GM18873 (cell line): ENCODE results near the gene MYO19.
"Not testable (repeated sequence)": the region's sequence is repeated elsewhere in the genome, so short reads cannot be mapped to it uniquely, and the experiment has no call there.

Experiments used
- ATAC-seq: cut with Tn5 transposase; IDR thresholded peaks from one replicate; pipeline ENCODE4 v1.9.1; 2021; ENCODE audit warnings: mild to moderate bottlenecking, moderate library complexity, moderate number of reproducible peaks; ENCODE audit not compliant: unreplicated experiment, low FRiP score

Gene MYO19

GRCh38 chr17:36503456-36504155, 31.1 kb downstream of the MYO19 start:
- ATAC-seq: no peak

GRCh38 chr17:36501963-36502362, 32.7 kb downstream of the MYO19 start:
- ATAC-seq: no peak

- ATAC-seq: no peak
Measured at GRCh38 chr17:36501351-36501750, 33.3 kb downstream of the MYO19 start.

- ATAC-seq: no peak
Measured at GRCh38 chr17:36500745-36501225, 33.9 kb downstream of the MYO19 start.

GRCh38 chr17:36498560-36499300, 35.9 kb downstream of the MYO19 start:
- ATAC-seq: no peak

GRCh38 chr17:36498155-36498554, 36.5 kb downstream of the MYO19 start:
- no peak for ATAC-seq

- ATAC-seq: no peak
Measured at GRCh38 chr17:36496018-36496789, 38.5 kb downstream of the MYO19 start.

- no peak for ATAC-seq
Measured at GRCh38 chr17:36495076-36495578, 39.5 kb downstream of the MYO19 start.

- no peak for ATAC-seq
Measured at GRCh38 chr17:36494674-36495073, 40.0 kb downstream of the MYO19 start.

GRCh38 chr17:36493956-36494355, 40.7 kb downstream of the MYO19 start:
- no peak for ATAC-seq

- peak; percentile 85 for ATAC-seq
Measured at GRCh38 chr17:36486204-36487194, 48.2 kb downstream of the MYO19 start, which contains the start of gene ZNHIT3. Gene ZNHIT3 (plus strand): TSS chr17:36486681. CDS start chr17:36486700, 19 bp downstream.

GRCh38 chr17:36485805-36486203, 48.9 kb downstream of the MYO19 start:
- no peak for ATAC-seq

- ATAC-seq: no peak
Measured at GRCh38 chr17:36485027-36485426, 49.6 kb downstream of the MYO19 start.

- not testable (repeated sequence) for ATAC-seq
Measured at GRCh38 chr17:36484021-36484420, 50.6 kb downstream of the MYO19 start.

- no peak for ATAC-seq
Measured at GRCh38 chr17:36482611-36483504, 51.8 kb downstream of the MYO19 start.

GRCh38 chr17:36481829-36482228, 52.8 kb downstream of the MYO19 start:
- ATAC-seq: no peak

GRCh38 chr17:36475346-36475970, 59.2 kb downstream of the MYO19 start:
- no peak for ATAC-seq

- no peak for ATAC-seq
Measured at GRCh38 chr17:36474571-36474970, 60.1 kb downstream of the MYO19 start.
